Measurements from ENCODE around the gene TROAP. TPM values are rescaled to one million over a fixed set of nuclear protein-coding genes. Genes with fewer than 3 reads are reported as not detected.

TROAP gene
- total RNA-seq, 6 experiments from 2014 or later = 14.1 to 37.4 (median 34.5) TPM

DNA sequence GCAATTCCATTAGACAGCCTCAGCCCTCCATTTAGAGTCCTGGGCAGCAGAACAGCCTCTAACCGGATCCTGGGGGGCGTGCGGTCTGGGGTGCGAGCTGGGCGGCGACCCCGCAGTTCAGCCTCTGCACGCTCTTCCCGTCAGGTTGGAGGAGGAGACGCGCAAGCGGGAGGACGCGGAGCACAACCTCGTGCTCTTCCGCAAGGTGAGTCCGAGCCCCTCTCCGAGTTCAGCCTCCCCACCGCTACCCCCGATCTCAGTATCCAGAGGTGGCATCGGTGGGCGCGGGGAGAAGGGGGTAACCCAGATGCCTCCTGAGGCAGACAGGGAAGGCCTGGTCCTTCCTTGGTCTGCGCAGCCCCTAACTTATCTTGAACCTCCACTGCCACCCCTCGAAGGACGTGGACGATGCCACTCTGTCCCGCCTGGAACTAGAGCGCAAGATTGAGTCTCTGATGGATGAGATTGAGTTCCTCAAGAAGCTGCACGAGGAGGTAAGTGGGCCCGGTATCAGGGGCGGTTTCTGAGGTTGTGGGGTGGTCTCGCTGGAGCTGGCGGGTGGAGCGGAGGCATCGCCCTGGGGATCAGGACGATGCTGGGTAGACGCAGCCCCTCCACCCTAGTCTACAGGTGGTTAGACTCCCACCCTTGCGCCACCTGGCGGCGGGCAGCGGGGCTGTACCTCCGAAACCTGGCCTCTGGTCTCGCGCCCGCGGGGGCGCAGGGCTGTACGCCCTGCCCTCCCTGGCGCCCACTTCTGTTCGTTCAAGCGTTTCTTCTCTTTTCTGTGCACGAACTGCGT, 26.8 kb upstream of the TROAP start:
- no peak overlapping the region for H3K27ac Mint-ChIP-seq
- no peak for DNase-seq
- H3K4me1 Mint-ChIP-seq (ENCODE audit: low read depth) = no peaks in the 10 kb centered on the region; the same call in 1 of the 2 replicates
- no peak overlapping the region for H3K4me3 Mint-ChIP-seq
- H3K27me3 Mint-ChIP-seq (ENCODE audit: insufficient read depth) = peaks cover 30% of the 10 kb centered on the region
- H3K36me3 Mint-ChIP-seq (ENCODE audit: low read depth) = no peaks in the 10 kb centered on the region
- peak; percentile 86 for TF ChIP-seq CTCF (IDR thresholded peaks at IDR 0.05)
- no peaks in the 10 kb centered on the region for H3K9me3 Mint-ChIP-seq

GRCh38 chr12:49296836-49297694, 26.0 kb upstream of the TROAP start:
- peak; percentile 59; the same call in 1 of the 2 replicates for TF ChIP-seq CTCF (IDR thresholded peaks at IDR 0.05)
- DNase-seq = no peak
- Mint-ChIP-seq H3K4me1 (ENCODE audit: low read depth) (peaks cover 5% of the 10 kb centered on the region; the same call in 1 of the 2 replicates), H3K36me3 (ENCODE audit: low read depth) (no peaks in the 10 kb centered on the region), H3K9me3 (no peaks in the 10 kb centered on the region), H3K27me3 (ENCODE audit: insufficient read depth) (peaks cover 31% of the 10 kb centered on the region), H3K27ac (no peak overlapping the region), H3K4me3 (peak overlapping the region; percentile 42; the same call in 1 of the 2 replicates)

DNA sequence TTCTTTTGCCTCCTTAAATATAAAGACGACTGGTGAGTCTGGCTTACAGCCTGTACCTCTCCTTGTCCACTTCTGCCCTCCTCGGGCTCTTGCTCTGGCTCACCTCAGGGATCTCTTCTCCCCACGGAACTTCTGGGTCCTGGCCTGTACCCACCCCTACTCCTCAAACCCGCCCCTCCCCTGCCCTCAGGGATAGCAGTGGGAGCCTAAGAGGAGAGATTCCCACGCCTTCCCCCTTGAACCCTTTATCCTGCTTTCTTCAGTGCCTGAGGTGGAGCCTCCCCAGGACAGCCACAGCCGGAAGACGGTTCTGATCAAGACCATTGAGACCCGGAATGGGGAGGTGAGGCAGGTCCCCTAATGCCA, 25.4 kb upstream of the TROAP start:
- DNase-seq = no peak
- TF ChIP-seq CTCF (IDR thresholded peaks at IDR 0.05) = no peak
- Mint-ChIP-seq H3K4me1 (ENCODE audit: low read depth) (peaks cover 5% of the 10 kb centered on the region; the same call in 1 of the 2 replicates), H3K4me3 (no peak overlapping the region; the same call in 1 of the 2 replicates), H3K27me3 (ENCODE audit: insufficient read depth) (peaks cover 33% of the 10 kb centered on the region), H3K9me3 (no peaks in the 10 kb centered on the region), H3K27ac (no peak overlapping the region), H3K36me3 (ENCODE audit: low read depth) (no peaks in the 10 kb centered on the region)

DNA sequence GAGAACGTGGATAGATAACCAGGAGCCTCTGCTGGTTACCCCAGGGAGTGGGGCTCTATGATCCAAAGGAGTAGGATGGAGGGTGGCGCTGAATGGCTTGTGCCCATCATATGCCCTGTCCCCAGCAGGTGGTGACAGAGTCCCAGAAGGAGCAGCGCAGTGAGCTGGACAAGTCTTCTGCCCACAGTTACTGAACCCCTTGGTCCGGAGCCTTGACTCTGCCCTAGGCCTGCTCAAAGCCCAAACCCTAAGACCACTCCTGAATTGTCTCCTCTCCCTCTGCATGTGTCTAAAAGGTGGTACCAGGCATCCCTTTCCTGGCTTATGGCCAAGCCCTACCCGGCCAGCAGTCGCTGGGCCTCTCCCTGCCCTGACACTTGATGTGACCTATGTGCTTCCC, 24.9 kb upstream of the TROAP start:
- Mint-ChIP-seq H3K9me3 (no peaks in the 10 kb centered on the region), H3K27ac (no peak overlapping the region), H3K27me3 (ENCODE audit: insufficient read depth) (peaks cover 35% of the 10 kb centered on the region), H3K36me3 (ENCODE audit: low read depth) (no peaks in the 10 kb centered on the region), H3K4me1 (ENCODE audit: low read depth) (peaks cover 5% of the 10 kb centered on the region; the same call in 1 of the 2 replicates), H3K4me3 (no peak overlapping the region)
- no peak for DNase-seq
- peak; percentile 53; the same call in 1 of the 2 replicates for TF ChIP-seq CTCF (IDR thresholded peaks at IDR 0.05)

GRCh38 chr12:49301760-49302159, 21.3 kb upstream of the TROAP start:
- peaks cover 5% of the 10 kb centered on the region; the same call in 1 of the 2 replicates for H3K4me1 Mint-ChIP-seq (ENCODE audit: low read depth)
- no peak overlapping the region for H3K27ac Mint-ChIP-seq
- H3K4me3 Mint-ChIP-seq = no peak overlapping the region
- H3K27me3 Mint-ChIP-seq (ENCODE audit: insufficient read depth) = peaks cover 33% of the 10 kb centered on the region
- H3K36me3 Mint-ChIP-seq (ENCODE audit: low read depth) = no peaks in the 10 kb centered on the region
- DNase-seq = no peak
- TF ChIP-seq CTCF (IDR thresholded peaks at IDR 0.05) = no peak
- H3K9me3 Mint-ChIP-seq = no peaks in the 10 kb centered on the region

Measured in HFFc6 (cell line).